ENCODE measurements around the gene SALL2.
A peak's percentile ranks its signal among the peaks of the same experiment; 100 is the strongest.

Gene SALL2

DNA sequence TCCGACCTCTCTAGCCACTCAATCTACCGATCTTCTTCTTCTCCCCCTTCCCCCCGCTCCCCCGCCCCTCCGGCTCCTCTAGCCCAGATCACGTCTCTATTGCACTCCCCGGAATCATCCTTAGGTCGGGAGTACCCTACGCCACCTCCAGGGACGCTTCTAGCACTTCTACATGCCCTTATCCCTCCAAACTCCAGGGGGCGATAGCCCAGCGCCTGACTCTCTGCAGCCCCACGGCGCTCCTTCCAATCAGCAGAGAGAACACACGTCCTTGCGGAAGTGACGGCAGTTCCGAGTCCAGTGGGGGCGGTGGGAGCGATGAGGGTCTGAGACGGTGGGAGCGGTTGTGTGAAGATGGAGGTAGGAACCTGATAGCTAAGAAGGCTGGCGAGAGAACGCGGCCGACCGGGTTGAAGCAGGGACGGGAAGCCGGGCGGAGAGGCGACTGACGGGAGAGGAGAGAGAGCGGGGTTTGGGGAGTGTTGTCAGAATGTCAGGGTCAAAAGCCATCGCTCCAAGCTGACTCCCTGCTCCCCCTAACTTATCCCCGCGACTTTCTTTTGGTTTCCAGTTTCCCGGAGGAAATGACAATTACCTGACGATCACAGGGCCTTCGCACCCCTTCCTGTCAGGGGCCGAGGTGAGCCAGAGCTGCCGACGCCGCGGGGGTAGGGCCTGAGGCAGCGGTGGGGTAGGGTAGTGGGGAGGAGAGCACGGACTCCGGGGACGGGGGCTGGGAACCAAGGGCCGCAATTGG, 49.0 kb downstream of the SALL2 start, which contains the start of the genes RAB2B and TOX4:
Gene RAB2B, minus strand, starts transcription at position 35 of the 757 bp plus-strand sequence. CDS start 87 bp downstream, outside the sequence.
Gene TOX4, plus strand, starts transcription at position 271 of the 757 bp plus-strand sequence. Its CDS starts 84 bp downstream, at position 355.
- DNase-seq, result peak; percentile 97 to 99 (median 98)

DNA sequence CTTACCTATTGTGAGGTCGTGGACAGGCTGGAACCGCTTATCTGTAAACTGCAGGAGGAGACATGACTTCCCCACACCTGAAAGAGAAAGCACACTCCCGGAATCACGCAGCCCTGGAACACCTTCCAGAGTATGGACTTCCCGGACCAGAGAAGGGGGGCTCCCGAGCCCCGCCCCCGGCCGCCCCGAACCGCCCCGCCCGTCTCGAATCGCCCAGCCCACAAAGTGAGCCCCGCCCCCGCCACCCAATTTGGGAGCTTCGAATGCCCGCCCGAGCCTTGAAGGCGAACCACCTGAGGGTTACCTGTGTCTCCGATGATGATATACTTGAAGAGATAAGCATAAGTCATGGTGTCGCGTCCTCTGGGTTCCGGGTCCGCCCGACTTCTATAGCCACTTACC, 49.6 kb downstream of the SALL2 start:
- DNase-seq, result peak; percentile 71 to 93 (median 86)

DNA sequence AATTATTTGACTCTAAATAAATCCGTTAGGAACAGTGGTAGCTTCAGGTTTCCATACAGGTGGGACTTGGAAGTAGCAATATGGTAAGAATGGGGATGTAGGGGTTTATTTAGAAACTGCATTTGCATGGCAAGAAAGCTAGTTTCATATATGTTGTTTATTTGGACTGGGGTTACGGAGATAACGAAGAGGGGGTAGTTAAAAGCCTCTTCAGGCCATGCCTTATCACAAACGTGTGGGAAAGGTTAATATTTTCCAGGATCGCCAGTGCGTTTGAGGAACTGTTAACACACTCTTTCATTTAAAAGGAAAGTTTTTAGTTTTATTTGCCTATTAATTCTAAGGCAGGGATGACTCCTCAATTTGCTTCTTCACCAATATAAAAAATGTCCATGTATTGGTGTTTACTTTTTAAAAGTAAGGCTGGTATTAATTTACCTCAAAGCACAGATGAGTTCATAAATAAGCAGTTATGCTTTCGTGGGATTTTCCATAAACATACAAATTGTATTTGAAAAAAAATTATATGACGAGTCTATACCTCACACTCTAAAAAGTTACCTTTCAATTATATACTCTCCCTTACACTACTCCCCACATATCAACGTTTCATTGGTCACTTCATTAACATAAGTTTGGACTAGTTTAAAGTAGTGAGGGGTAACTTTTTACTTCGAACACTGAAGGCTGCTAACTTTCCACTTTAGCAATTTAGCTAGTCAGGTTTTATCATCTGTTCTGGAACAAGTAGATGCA, 50.2 kb downstream of the SALL2 start:
- no peak for DNase-seq

Measured in suppressor macrophage treated with lipopolysaccharide for 1 hour (primary cell).